Endodermal cell (in vitro differentiated cells): ENCODE results near the gene PLAC8L1. TPM values are rescaled to one million over a fixed set of nuclear protein-coding genes. Genes with fewer than 3 reads are reported as not detected.
"Not testable (repeated sequence)": the region's sequence is repeated elsewhere in the genome, so short reads cannot be mapped to it uniquely, and the experiment has no call there.

Source experiments
- DNase-seq: peaks from one replicate; pipeline ENCODE4 v3.0.0-alpha.2; 2017
- H3K27ac ChIP-seq: 2 replicates; pipeline ENCODE4 v1.5.1; 2013; ENCODE audit warnings: mild to moderate bottlenecking, low read depth, low read length, moderate library complexity
- H3K27me3 ChIP-seq: 2 replicates; pipeline ENCODE4 v1.6.1; 2013; ENCODE audit warnings: mild to moderate bottlenecking, low read length, moderate library complexity; ENCODE audit not compliant: insufficient read depth, control insufficient read depth, poor library complexity, severe bottlenecking
- H3K36me3 ChIP-seq: 2 replicates; pipeline ENCODE4 v1.7.0; 2013; ENCODE audit warnings: mild to moderate bottlenecking, low read length, moderate library complexity; ENCODE audit not compliant: control insufficient read depth, insufficient read depth
- H3K4me1 ChIP-seq: one replicate; pipeline ENCODE4 v1.7.0; 2013; ENCODE audit warnings: low read length; ENCODE audit not compliant: control insufficient read depth, insufficient read depth
- H3K4me3 ChIP-seq: 2 replicates; pipeline ENCODE4 v1.5.1; 2013; ENCODE audit warnings: mild to moderate bottlenecking, low read length, moderate library complexity
- H3K9ac ChIP-seq: 2 replicates; pipeline ENCODE4 v1.6.1; 2013; ENCODE audit warnings: mild to moderate bottlenecking, low read length, moderate library complexity; ENCODE audit not compliant: poor library complexity, severe bottlenecking; ENCODE audit errors: extremely low read depth
- H3K9me3 ChIP-seq: 2 replicates; pipeline ENCODE4 v1.6.1; 2013; ENCODE audit warnings: mild to moderate bottlenecking, low read length, moderate library complexity; ENCODE audit not compliant: control insufficient read depth
- H3K27ac Mint-ChIP-seq: 2 replicates; pipeline ENCODE4 v1.8.0; 2020; ENCODE audit warnings: mixed read lengths
- H3K27me3 Mint-ChIP-seq: 2 replicates; pipeline ENCODE4 v1.8.0; 2021; ENCODE audit warnings: mild to moderate bottlenecking, mixed read lengths; ENCODE audit not compliant: insufficient read depth
- H3K36me3 Mint-ChIP-seq: 2 replicates; pipeline ENCODE4 v1.8.0; 2020; ENCODE audit warnings: low read depth, mixed read lengths
- H3K4me1 Mint-ChIP-seq: 2 replicates; pipeline ENCODE4 v1.8.0; 2020; ENCODE audit warnings: mixed read lengths
- H3K4me3 Mint-ChIP-seq: 2 replicates; pipeline ENCODE4 v1.8.0; 2020; ENCODE audit warnings: mild to moderate bottlenecking, moderate library complexity, mixed read lengths
- H3K9me3 Mint-ChIP-seq: 2 replicates; pipeline ENCODE4 v1.8.0; 2020; ENCODE audit warnings: mild to moderate bottlenecking, mixed read lengths
- CTCF ChIP-seq: fragments of 200-600 bp; sonication (generic); conservative IDR thresholded peaks from 2 replicates; pipeline ENCODE4 v1.5.0; 2021; ENCODE audit warnings: antibody characterized with exemption, mild to moderate bottlenecking
- WGBS, 2 experiments: methylation state at CpG; one replicate each; pipeline versions ENCODE4 v1.1.5 to v1.1.7; 2013; ENCODE audit warnings: missing lambda C conversion rate in 2 of 2, mixed read lengths in 1 of 2; ENCODE audit not compliant: insufficient coverage in 1 of 2, insufficient read length in 1 of 2; 5-methylcytosine and 5-hydroxymethylcytosine counted together
- total RNA-seq, 2 donors: library from RNA; stranded (reverse); fragmentation: NEBNext Ultra II Directional in 1 of 2; extraction: Animal tissue kit (Norgen Biotek cat#: 25700) in 1 of 2; gene quantifications; 2 replicates in 1 of 2; 3 replicates in 1 of 2; pipeline ENCODE4 v1.2.1, GENCODE V29; 2021

The PLAC8L1 gene
- total RNA-seq, 2 donors from 2014 or later, result 1.00 to 1.5 TPM

- Histone ChIP-seq H3K27me3 (no peaks in the 10 kb centered on the region), H3K4me3 (no peak overlapping the region), H3K9me3 (no peaks in the 10 kb centered on the region), H3K4me1 (no peaks in the 10 kb centered on the region), H3K27ac (no peak overlapping the region), H3K36me3 (peaks cover 95% of the 10 kb centered on the region), H3K9ac (no peak overlapping the region)
- no peak for DNase-seq
- Mint-ChIP-seq H3K27ac (no peak overlapping the region), H3K4me1 (no peaks in the 10 kb centered on the region), H3K9me3 (no peaks in the 10 kb centered on the region), H3K36me3 (peaks cover 80% of the 10 kb centered on the region), H3K27me3 (no peaks in the 10 kb centered on the region), H3K4me3 (no peak overlapping the region)
- peak; percentile 88 for TF ChIP-seq CTCF
- 80 to 100% methylated on average over 2 to 3 of the region's 3 CpGs for WGBS, 2 experiments
Observed at GRCh38 chr5:146130440-146131045, 25.2 kb upstream of the PLAC8L1 start.

GRCh38 chr5:146126068-146126467 is 20.7 kb upstream of the PLAC8L1 start:
- H3K4me1 ChIP-seq, result no peaks in the 10 kb centered on the region
- no peak for TF ChIP-seq CTCF
- H3K4me1 Mint-ChIP-seq, result no peaks in the 10 kb centered on the region
- H3K9me3 ChIP-seq, result no peaks in the 10 kb centered on the region
- peaks cover 97% of the 10 kb centered on the region for H3K36me3 ChIP-seq
- no peak overlapping the region for H3K27ac Mint-ChIP-seq
- no peak overlapping the region for H3K4me3 Mint-ChIP-seq
- peaks cover 81% of the 10 kb centered on the region for H3K36me3 Mint-ChIP-seq
- H3K27me3 ChIP-seq, result no peaks in the 10 kb centered on the region
- no peak for DNase-seq
- H3K27ac ChIP-seq, result no peak overlapping the region
- H3K9ac ChIP-seq, result no peak overlapping the region
- H3K9me3 Mint-ChIP-seq, result no peaks in the 10 kb centered on the region
- H3K27me3 Mint-ChIP-seq, result no peaks in the 10 kb centered on the region
- H3K4me3 ChIP-seq, result no peak overlapping the region

GRCh38 chr5:146124580-146124979 is 19.2 kb upstream of the PLAC8L1 start:
- Mint-ChIP-seq H3K27ac (no peak overlapping the region), H3K4me3 (no peak overlapping the region), H3K27me3 (no peaks in the 10 kb centered on the region), H3K4me1 (no peaks in the 10 kb centered on the region), H3K9me3 (no peaks in the 10 kb centered on the region), H3K36me3 (peaks cover 81% of the 10 kb centered on the region)
- Histone ChIP-seq H3K36me3 (peaks cover 97% of the 10 kb centered on the region), H3K4me3 (no peak overlapping the region), H3K27me3 (no peaks in the 10 kb centered on the region), H3K27ac (no peak overlapping the region), H3K4me1 (no peaks in the 10 kb centered on the region), H3K9ac (no peak overlapping the region), H3K9me3 (no peaks in the 10 kb centered on the region)
- 83 to 92% methylated on average over 2 of the region's 2 CpGs for WGBS, 2 experiments
- DNase-seq, result no peak
- TF ChIP-seq CTCF, result no peak

DNA sequence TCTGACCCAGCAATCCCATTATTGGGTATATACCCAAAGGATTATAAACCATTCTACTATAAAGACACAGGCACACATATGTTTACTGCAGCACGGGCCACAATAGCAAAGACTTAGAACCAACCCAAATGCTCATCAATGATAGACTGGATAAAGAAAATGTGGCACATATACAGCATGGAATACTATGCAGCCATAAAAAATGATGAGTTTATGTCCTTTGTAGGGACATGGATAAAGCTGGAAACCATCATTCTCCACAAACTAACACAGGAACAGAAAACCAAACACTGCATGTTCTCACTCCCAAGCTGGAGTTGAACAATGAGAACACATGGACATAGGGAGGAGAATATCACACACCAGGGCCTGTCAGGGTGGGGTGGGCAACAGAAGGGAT is 16.1 kb upstream of the PLAC8L1 start:
- H3K4me1 Mint-ChIP-seq, H3K4me3 ChIP-seq, H3K27me3 Mint-ChIP-seq, H3K4me3 Mint-ChIP-seq, H3K9me3 ChIP-seq, H3K4me1 ChIP-seq, H3K27me3 ChIP-seq, H3K9me3 Mint-ChIP-seq, H3K27ac ChIP-seq, DNase-seq, H3K27ac Mint-ChIP-seq, H3K9ac ChIP-seq: not testable (repeated sequence)
- H3K36me3 ChIP-seq, result peaks cover 97% of the 10 kb centered on the region
- H3K36me3 Mint-ChIP-seq, result peaks cover 84% of the 10 kb centered on the region
- 91% methylated on average over 1 of the region's 1 CpG; no CpG with 5 or more reads in 1 of the 2 experiments for whole genome bisulfite sequencing, 2 experiments
